GM12878 (cell line): Measurements from ENCODE around the gene MFSD12.

Experiments
- CTCF ChIP-seq, 3 experiments: IDR thresholded peaks in 2 of 3; conservative IDR thresholded peaks in 1 of 3; 2 replicates each; pipeline ENCODE4 v1.5.1; 2011; ENCODE audit warnings: low read depth in 3 of 3, low read length in 3 of 3, mild to moderate bottlenecking in 3 of 3, control low read depth in 2 of 3, moderate library complexity in 2 of 3, inconsistent platforms in 1 of 3, mixed read lengths in 1 of 3; ENCODE audit not compliant: control insufficient read depth in 2 of 3, insufficient read depth in 1 of 3; ENCODE audit errors: extremely low read depth in 1 of 3
- DPF2 ChIP-seq: fragments of 450-650 bp; IDR thresholded peaks from 2 replicates; pipeline ENCODE4 v1.6.1; 2017; ENCODE audit warnings: mild to moderate bottlenecking
- ELK1 ChIP-seq: IDR thresholded peaks from 2 replicates; pipeline ENCODE4 v1.6.1; 2012; ENCODE audit warnings: low read depth, low read length, improper control_type of control experiment
- MXI1 ChIP-seq: fragments of 150-350 bp; IDR thresholded peaks from 2 replicates; pipeline ENCODE4 v1.6.1; 2011; ENCODE audit warnings: low read depth, mild to moderate bottlenecking, inconsistent platforms, low read length, improper control_type of control experiment
- NRF1 ChIP-seq: conservative IDR thresholded peaks from 2 replicates; pipeline ENCODE4 v1.6.1; 2011; ENCODE audit warnings: mild to moderate bottlenecking, low read depth, low read length, improper control_type of control experiment
- POLR2A ChIP-seq: IDR thresholded peaks from 2 replicates; pipeline ENCODE4 v1.6.1; 2011; ENCODE audit warnings: low read depth, mild to moderate bottlenecking, low read length
- SMC3 ChIP-seq: IDR thresholded peaks from 2 replicates; pipeline ENCODE4 v1.6.1; 2011; ENCODE audit warnings: low read length, improper control_type of control experiment, borderline replicate concordance
- ZBTB40 ChIP-seq: fragments of 450-650 bp; IDR thresholded peaks from 2 replicates; pipeline ENCODE4 v1.6.1; 2016; ENCODE audit warnings: mild to moderate bottlenecking, moderate library complexity, borderline replicate concordance
- ZNF274 ChIP-seq: IDR thresholded peaks from one replicate; pipeline ENCODE4 v1.8.0; 2011; ENCODE audit not compliant: insufficient read length, insufficient read depth

GRCh38 chr19:3590991-3591659 is 33.7 kb upstream of the MFSD12 start:
- TF ChIP-seq CTCF (IDR thresholded peaks at IDR 0.05 in 2 of 3, conservative IDR thresholded peaks at IDR 0.05 in 1 of 3; ENCODE audit: control insufficient read depth in 2 of 3, extremely low read depth in 1 of 3, insufficient read depth in 1 of 3, low read depth in 3 of 3, low read length in 3 of 3) (no peak), POLR2A (no peak), DPF2 (no peak), NRF1 (no peak), MXI1 (no peak), SMC3 (no peak), ZNF274 (no peak), ELK1 (no peak), ZBTB40 (no peak)
